ENCODE data around the gene SMIM32. TPM values are rescaled to one million over a fixed set of nuclear protein-coding genes. Genes with fewer than 3 reads are reported as not detected.

SMIM32 gene
- 3.6 and 4.9 TPM in 2 replicates for polyA plus RNA-seq
- polyA minus RNA-seq = 1.9 and 3.7 TPM in 2 replicates

GRCh38 chr5:136192526-136193321 lies at the start of gene SMIM32:
Gene SMIM32 (minus strand): TSS chr5:136193162. CDS start chr5:136192524, 638 bp downstream.
- peak; percentile 25 for TF ChIP-seq RAD21 (conservative IDR thresholded peaks at IDR 0.05)
- TF ChIP-seq MXI1 (conservative IDR thresholded peaks at IDR 0.05; ENCODE audit: poor library complexity, severe bottlenecking) = no peak
- peak; percentile 7 for TF ChIP-seq SMC3 (conservative IDR thresholded peaks at IDR 0.05; ENCODE audit: poor library complexity)
- no peak for TF ChIP-seq EZH2 (IDR thresholded peaks at IDR 0.05; ENCODE audit: borderline replicate concordance, insufficient read depth, low read length, poor library complexity, severe bottlenecking)
- TF ChIP-seq, protein P1, sequence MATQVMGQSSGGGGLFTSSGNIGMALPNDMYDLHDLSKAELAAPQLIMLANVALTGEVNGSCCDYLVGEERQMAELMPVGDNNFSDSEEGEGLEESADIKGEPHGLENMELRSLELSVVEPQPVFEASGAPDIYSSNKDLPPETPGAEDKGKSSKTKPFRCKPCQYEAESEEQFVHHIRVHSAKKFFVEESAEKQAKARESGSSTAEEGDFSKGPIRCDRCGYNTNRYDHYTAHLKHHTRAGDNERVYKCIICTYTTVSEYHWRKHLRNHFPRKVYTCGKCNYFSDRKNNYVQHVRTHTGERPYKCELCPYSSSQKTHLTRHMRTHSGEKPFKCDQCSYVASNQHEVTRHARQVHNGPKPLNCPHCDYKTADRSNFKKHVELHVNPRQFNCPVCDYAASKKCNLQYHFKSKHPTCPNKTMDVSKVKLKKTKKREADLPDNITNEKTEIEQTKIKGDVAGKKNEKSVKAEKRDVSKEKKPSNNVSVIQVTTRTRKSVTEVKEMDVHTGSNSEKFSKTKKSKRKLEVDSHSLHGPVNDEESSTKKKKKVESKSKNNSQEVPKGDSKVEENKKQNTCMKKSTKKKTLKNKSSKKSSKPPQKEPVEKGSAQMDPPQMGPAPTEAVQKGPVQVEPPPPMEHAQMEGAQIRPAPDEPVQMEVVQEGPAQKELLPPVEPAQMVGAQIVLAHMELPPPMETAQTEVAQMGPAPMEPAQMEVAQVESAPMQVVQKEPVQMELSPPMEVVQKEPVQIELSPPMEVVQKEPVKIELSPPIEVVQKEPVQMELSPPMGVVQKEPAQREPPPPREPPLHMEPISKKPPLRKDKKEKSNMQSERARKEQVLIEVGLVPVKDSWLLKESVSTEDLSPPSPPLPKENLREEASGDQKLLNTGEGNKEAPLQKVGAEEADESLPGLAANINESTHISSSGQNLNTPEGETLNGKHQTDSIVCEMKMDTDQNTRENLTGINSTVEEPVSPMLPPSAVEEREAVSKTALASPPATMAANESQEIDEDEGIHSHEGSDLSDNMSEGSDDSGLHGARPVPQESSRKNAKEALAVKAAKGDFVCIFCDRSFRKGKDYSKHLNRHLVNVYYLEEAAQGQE (IDR thresholded peaks at IDR 0.05; ENCODE audit: borderline replicate concordance) = no peak
- no peak for TF ChIP-seq TAF1 (IDR thresholded peaks at IDR 0.05; ENCODE audit: low read depth)
- TF ChIP-seq CTCF (IDR thresholded peaks at IDR 0.05; ENCODE audit: poor library complexity, severe bottlenecking) = peak; percentile 15
- TF ChIP-seq EP300 (conservative IDR thresholded peaks at IDR 0.05; ENCODE audit: poor library complexity, severe bottlenecking) = no peak
- TF ChIP-seq POLR2AphosphoS5 (IDR thresholded peaks at IDR 0.05) = peak; percentile 40
- Histone ChIP-seq H3K4me2 (ENCODE audit: low read length) (peak within 1 kb of the TSS; percentile 78), H3K79me2 (replicated peaks; ENCODE audit: insufficient read depth, low read length) (no peaks in the 10 kb centered on the region), H4K20me1 (ENCODE audit: insufficient read depth) (no peaks in the 10 kb centered on the region), H3K4me3 (ENCODE audit: low read length) (peak within 1 kb of the TSS; percentile 93), H3K27ac (ENCODE audit: low read length) (no peak within 1 kb of the TSS), H3K9me2 (ENCODE audit: insufficient read depth, low read length) (no peaks in the 10 kb centered on the region), H3K9ac (ENCODE audit: low read length) (peak within 1 kb of the TSS; percentile 60), H3K36me3 (ENCODE audit: insufficient read depth, low read length) (no peaks in the 10 kb centered on the region), H3K9me3 (ENCODE audit: low read length) (no peaks in the 10 kb centered on the region), H3F3A (ENCODE audit: insufficient read depth, low read length, poor library complexity, severe bottlenecking) (no peaks in the 10 kb centered on the region), H3K27me3 (ENCODE audit: insufficient read depth, low read depth, low read length) (peaks cover 47% of the 10 kb centered on the region), H2AFZ (ENCODE audit: low read depth, low read length) (peak within 1 kb of the TSS; percentile 4)

DNA sequence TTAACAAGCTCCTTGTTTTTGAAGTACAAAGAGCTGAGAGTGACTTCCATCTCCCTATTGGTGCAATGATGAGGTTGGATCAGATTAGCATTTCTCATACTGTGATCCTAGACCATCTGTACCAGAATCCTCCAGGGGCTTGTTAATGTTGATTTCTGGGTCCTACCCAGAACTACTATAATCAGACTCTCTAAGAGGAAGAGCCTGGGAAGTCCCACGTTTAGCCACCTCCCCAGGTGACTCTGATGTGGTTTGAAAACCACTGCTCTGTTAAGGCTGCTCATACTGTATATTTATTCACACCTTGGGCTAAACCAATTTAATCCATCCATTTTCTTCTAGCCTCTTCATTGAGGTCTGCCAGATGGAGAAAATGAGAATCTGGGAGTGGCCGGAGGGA lies 49.6 kb upstream of the SMIM32 start:
- Histone ChIP-seq H3K9ac (ENCODE audit: low read length) (no peak overlapping the region), H3K9me3 (ENCODE audit: low read length) (no peaks in the 10 kb centered on the region), H3K4me2 (ENCODE audit: low read length) (no peak overlapping the region), H3K27ac (ENCODE audit: low read length) (no peak overlapping the region), H3K9me2 (ENCODE audit: insufficient read depth, low read length) (no peaks in the 10 kb centered on the region), H3K27me3 (ENCODE audit: insufficient read depth, low read depth, low read length) (no peaks in the 10 kb centered on the region), H3F3A (ENCODE audit: insufficient read depth, low read length, poor library complexity, severe bottlenecking) (no peaks in the 10 kb centered on the region), H3K79me2 (replicated peaks; ENCODE audit: insufficient read depth, low read length) (no peaks in the 10 kb centered on the region), H2AFZ (ENCODE audit: low read depth, low read length) (no peak overlapping the region), H3K4me3 (ENCODE audit: low read length) (no peak overlapping the region), H3K36me3 (ENCODE audit: insufficient read depth, low read length) (no peaks in the 10 kb centered on the region), H4K20me1 (ENCODE audit: insufficient read depth) (no peaks in the 10 kb centered on the region)
- TF ChIP-seq MXI1 (conservative IDR thresholded peaks at IDR 0.05; ENCODE audit: poor library complexity, severe bottlenecking) (no peak), RAD21 (conservative IDR thresholded peaks at IDR 0.05) (no peak), EZH2 (IDR thresholded peaks at IDR 0.05; ENCODE audit: borderline replicate concordance, insufficient read depth, low read length, poor library complexity, severe bottlenecking) (no peak), EP300 (conservative IDR thresholded peaks at IDR 0.05; ENCODE audit: poor library complexity, severe bottlenecking) (no peak), TAF1 (IDR thresholded peaks at IDR 0.05; ENCODE audit: low read depth) (no peak), POLR2AphosphoS5 (IDR thresholded peaks at IDR 0.05) (no peak), CTCF (IDR thresholded peaks at IDR 0.05; ENCODE audit: poor library complexity, severe bottlenecking) (no peak), SMC3 (conservative IDR thresholded peaks at IDR 0.05; ENCODE audit: poor library complexity) (no peak)
- TF ChIP-seq, protein P1 (IDR thresholded peaks at IDR 0.05; ENCODE audit: borderline replicate concordance) = no peak
